ENCODE measurements around the gene PLXDC2.

- TF ChIP-seq, protein P1, sequence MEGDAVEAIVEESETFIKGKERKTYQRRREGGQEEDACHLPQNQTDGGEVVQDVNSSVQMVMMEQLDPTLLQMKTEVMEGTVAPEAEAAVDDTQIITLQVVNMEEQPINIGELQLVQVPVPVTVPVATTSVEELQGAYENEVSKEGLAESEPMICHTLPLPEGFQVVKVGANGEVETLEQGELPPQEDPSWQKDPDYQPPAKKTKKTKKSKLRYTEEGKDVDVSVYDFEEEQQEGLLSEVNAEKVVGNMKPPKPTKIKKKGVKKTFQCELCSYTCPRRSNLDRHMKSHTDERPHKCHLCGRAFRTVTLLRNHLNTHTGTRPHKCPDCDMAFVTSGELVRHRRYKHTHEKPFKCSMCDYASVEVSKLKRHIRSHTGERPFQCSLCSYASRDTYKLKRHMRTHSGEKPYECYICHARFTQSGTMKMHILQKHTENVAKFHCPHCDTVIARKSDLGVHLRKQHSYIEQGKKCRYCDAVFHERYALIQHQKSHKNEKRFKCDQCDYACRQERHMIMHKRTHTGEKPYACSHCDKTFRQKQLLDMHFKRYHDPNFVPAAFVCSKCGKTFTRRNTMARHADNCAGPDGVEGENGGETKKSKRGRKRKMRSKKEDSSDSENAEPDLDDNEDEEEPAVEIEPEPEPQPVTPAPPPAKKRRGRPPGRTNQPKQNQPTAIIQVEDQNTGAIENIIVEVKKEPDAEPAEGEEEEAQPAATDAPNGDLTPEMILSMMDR (IDR thresholded peaks at IDR 0.05), result no peak
- TF ChIP-seq TCF7L2 (IDR thresholded peaks at IDR 0.05; ENCODE audit: low read depth, low read length) (no peak), SIN3A (IDR thresholded peaks at IDR 0.05; ENCODE audit: borderline replicate concordance, insufficient read depth, low read depth, low read length) (no peak), POLR2AphosphoS5 (IDR thresholded peaks at IDR 0.05; ENCODE audit: low read depth, low read length) (no peak)
These were observed 301.9 kb downstream of the PLXDC2 start for GRCh38 chr10:20118119-20118518.

Measured in Panc1 (cell line).